ENCODE measurements around the gene MAN1B1. TPM values are rescaled to one million over a fixed set of nuclear protein-coding genes. Genes with fewer than 3 reads are reported as not detected.

Gene MAN1B1
- total and polyA plus RNA-seq, 4 donors = 19.9 to 31.8 (median 26.5) TPM

DNA sequence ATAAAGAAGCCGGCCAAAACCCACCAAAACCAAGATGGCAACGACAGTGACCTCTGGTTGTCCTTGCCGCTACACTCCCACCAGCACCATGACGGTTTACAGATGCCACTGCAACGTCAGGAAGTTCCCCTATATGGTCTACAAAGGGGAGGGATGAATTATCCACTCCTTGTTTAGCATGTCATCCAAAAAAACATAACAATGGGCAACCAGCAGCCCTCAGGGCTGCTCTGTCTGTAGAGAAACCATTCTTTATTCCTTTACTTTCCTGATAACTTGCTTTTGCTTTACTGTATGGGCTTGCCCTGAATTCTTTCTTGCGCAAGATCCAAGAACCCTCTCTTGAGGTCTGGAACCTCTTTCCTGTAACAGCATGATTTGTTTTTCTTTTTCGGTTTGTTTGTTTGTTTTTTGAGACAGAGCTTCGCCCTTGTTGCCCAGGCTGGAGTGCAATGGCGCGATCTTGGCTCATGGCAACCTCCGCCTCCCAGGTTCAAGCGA, 11.5 kb upstream of the MAN1B1 start:
- no peaks in the 10 kb centered on the region for H3K9me3 ChIP-seq (ENCODE audit: control insufficient read depth in 4 of 4, low read length in 3 of 4)
- no peak overlapping the region for H3K9ac ChIP-seq (ENCODE audit: low read depth in 1 of 2, low read length in 2 of 2)
- H3K4me1 ChIP-seq (ENCODE audit: control insufficient read depth in 4 of 4, insufficient read depth in 4 of 4, low read length in 3 of 4) = peaks cover 3 to 18% (median 14%) of the 10 kb centered on the region in 4 donors
- TF ChIP-seq NR2F2 (IDR thresholded peaks at IDR 0.05) (no peak), SP1 (IDR thresholded peaks at IDR 0.05) (no peak), JUND (IDR thresholded peaks at IDR 0.05) (no peak), TAF1 (conservative IDR thresholded peaks at IDR 0.05) (no peak), YY1 (IDR thresholded peaks at IDR 0.05) (no peak), HNF4G (IDR thresholded peaks at IDR 0.05) (no peak), EGR1 (IDR thresholded peaks at IDR 0.05; ENCODE audit: low read depth in 2 of 2) (no peak), FOXA1 (IDR thresholded peaks at IDR 0.05) (no peak), GABPA (IDR thresholded peaks at IDR 0.05 in 1 of 2, conservative IDR thresholded peaks at IDR 0.05 in 1 of 2) (no peak), RAD21 (IDR thresholded peaks at IDR 0.05) (no peak), HNF4A (conservative IDR thresholded peaks at IDR 0.05) (no peak), ATF3 (IDR thresholded peaks at IDR 0.05) (no peak), ZBTB33 (IDR thresholded peaks at IDR 0.05) (no peak), RXRA (IDR thresholded peaks at IDR 0.05) (no peak), FOXA2 (IDR thresholded peaks at IDR 0.05) (no peak)
- TF ChIP-seq, protein P1, sequence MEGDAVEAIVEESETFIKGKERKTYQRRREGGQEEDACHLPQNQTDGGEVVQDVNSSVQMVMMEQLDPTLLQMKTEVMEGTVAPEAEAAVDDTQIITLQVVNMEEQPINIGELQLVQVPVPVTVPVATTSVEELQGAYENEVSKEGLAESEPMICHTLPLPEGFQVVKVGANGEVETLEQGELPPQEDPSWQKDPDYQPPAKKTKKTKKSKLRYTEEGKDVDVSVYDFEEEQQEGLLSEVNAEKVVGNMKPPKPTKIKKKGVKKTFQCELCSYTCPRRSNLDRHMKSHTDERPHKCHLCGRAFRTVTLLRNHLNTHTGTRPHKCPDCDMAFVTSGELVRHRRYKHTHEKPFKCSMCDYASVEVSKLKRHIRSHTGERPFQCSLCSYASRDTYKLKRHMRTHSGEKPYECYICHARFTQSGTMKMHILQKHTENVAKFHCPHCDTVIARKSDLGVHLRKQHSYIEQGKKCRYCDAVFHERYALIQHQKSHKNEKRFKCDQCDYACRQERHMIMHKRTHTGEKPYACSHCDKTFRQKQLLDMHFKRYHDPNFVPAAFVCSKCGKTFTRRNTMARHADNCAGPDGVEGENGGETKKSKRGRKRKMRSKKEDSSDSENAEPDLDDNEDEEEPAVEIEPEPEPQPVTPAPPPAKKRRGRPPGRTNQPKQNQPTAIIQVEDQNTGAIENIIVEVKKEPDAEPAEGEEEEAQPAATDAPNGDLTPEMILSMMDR (IDR thresholded peaks at IDR 0.05; ENCODE audit: low read depth, low read length, missing input control) = no peak
- TF ChIP-seq, protein P2, sequence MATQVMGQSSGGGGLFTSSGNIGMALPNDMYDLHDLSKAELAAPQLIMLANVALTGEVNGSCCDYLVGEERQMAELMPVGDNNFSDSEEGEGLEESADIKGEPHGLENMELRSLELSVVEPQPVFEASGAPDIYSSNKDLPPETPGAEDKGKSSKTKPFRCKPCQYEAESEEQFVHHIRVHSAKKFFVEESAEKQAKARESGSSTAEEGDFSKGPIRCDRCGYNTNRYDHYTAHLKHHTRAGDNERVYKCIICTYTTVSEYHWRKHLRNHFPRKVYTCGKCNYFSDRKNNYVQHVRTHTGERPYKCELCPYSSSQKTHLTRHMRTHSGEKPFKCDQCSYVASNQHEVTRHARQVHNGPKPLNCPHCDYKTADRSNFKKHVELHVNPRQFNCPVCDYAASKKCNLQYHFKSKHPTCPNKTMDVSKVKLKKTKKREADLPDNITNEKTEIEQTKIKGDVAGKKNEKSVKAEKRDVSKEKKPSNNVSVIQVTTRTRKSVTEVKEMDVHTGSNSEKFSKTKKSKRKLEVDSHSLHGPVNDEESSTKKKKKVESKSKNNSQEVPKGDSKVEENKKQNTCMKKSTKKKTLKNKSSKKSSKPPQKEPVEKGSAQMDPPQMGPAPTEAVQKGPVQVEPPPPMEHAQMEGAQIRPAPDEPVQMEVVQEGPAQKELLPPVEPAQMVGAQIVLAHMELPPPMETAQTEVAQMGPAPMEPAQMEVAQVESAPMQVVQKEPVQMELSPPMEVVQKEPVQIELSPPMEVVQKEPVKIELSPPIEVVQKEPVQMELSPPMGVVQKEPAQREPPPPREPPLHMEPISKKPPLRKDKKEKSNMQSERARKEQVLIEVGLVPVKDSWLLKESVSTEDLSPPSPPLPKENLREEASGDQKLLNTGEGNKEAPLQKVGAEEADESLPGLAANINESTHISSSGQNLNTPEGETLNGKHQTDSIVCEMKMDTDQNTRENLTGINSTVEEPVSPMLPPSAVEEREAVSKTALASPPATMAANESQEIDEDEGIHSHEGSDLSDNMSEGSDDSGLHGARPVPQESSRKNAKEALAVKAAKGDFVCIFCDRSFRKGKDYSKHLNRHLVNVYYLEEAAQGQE (IDR thresholded peaks at IDR 0.05) = no peak
- TF ChIP-seq, protein P3, sequence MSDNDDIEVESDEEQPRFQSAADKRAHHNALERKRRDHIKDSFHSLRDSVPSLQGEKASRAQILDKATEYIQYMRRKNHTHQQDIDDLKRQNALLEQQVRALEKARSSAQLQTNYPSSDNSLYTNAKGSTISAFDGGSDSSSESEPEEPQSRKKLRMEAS (IDR thresholded peaks at IDR 0.05) = no peak
- WGBS = 85% methylated on average over 12 of the region's 12 CpGs
- H3K4me3 ChIP-seq (ENCODE audit: low read depth in 1 of 3, low read length in 3 of 3) = no peak overlapping the region
- no peak for DNase-seq (ENCODE audit: low spot score)
- H3K36me3 ChIP-seq (ENCODE audit: control insufficient read depth in 4 of 4, insufficient read depth in 3 of 4, low read depth in 1 of 4, low read length in 3 of 4) = peaks cover 0 to 2% (median 0%) of the 10 kb centered on the region in 4 donors
- no peak overlapping the region for H3K27ac ChIP-seq (ENCODE audit: low read depth in 1 of 2, low read length in 2 of 2)
- H3K27me3 ChIP-seq (ENCODE audit: control insufficient read depth in 4 of 4, insufficient read depth in 4 of 4, low read length in 3 of 4) = peaks cover 0 to 6% (median 3%) of the 10 kb centered on the region in 4 donors
